DND-41 (cell line): Measurements from ENCODE around the gene GNPTG.

ENCODE experiments used
- EZH2 ChIP-seq: IDR thresholded peaks from 3 replicates; pipeline ENCODE4 v1.6.1; 2012; ENCODE audit warnings: borderline replicate concordance, low read depth, mild to moderate bottlenecking, moderate library complexity, low read length, inconsistent platforms; ENCODE audit not compliant: severe bottlenecking
- TF ChIP-seq, protein P1 (sequence below): IDR thresholded peaks from 2 replicates; pipeline ENCODE4 v1.5.1; 2012; ENCODE audit warnings: borderline replicate concordance, low read length, moderate library complexity, mild to moderate bottlenecking; ENCODE audit not compliant: poor library complexity, severe bottlenecking; ENCODE audit errors: extremely low read depth

DNA sequence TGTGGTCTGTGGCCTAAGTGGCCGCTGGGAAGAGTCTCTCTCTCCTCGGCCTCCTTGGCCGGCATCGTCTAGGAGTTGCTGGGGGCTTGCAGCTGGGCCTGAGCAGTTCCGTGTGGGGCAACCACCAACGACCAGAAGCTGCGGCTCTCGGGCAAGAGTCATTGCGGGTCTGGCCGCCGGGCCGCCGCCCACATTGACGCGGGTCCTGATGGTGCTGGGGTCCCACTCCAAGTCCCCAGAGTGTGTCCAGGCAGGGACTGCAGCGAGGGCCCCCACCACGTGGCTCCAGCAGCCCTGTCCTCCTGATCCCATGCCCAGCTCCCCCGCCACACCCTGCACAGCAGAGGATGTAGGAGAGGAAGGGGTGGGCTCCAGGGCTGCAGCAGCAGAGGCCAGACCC, 31.8 kb downstream of the GNPTG start:
- TF ChIP-seq, protein P1, sequence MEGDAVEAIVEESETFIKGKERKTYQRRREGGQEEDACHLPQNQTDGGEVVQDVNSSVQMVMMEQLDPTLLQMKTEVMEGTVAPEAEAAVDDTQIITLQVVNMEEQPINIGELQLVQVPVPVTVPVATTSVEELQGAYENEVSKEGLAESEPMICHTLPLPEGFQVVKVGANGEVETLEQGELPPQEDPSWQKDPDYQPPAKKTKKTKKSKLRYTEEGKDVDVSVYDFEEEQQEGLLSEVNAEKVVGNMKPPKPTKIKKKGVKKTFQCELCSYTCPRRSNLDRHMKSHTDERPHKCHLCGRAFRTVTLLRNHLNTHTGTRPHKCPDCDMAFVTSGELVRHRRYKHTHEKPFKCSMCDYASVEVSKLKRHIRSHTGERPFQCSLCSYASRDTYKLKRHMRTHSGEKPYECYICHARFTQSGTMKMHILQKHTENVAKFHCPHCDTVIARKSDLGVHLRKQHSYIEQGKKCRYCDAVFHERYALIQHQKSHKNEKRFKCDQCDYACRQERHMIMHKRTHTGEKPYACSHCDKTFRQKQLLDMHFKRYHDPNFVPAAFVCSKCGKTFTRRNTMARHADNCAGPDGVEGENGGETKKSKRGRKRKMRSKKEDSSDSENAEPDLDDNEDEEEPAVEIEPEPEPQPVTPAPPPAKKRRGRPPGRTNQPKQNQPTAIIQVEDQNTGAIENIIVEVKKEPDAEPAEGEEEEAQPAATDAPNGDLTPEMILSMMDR: no peak
- no peak for TF ChIP-seq EZH2
